K562 (cell line): Measurements from ENCODE around the gene KNG1. TPM values are rescaled to one million over a fixed set of nuclear protein-coding genes. Genes with fewer than 3 reads are reported as not detected.

ENCODE experiments used
- ATF6 ChIP-seq: sonication (generic); formaldehyde crosslinking; IDR thresholded peaks from 2 replicates; pipeline ENCODE4 v1.4.0; 2020; ENCODE audit warnings: mild to moderate bottlenecking, missing genetic modification reagents
- CBX8 ChIP-seq: fragments of 200-600 bp; sonication (generic); IDR thresholded peaks from 2 replicates; pipeline ENCODE4 v1.6.1; 2012; ENCODE audit warnings: borderline replicate concordance, mixed run types, low read depth, mild to moderate bottlenecking, moderate library complexity, mixed read lengths, low read length, control low read depth, inconsistent platforms; ENCODE audit not compliant: poor library complexity, severe bottlenecking; ENCODE audit errors: extremely low read depth
- CHCHD3 ChIP-seq: fragments of 250-450 bp; sonication (Bioruptor Pico); IDR thresholded peaks from 2 replicates; pipeline ENCODE4 v2.1.2; 2022; ENCODE audit warnings: mild to moderate bottlenecking
- CREB3 ChIP-seq: fragments of 450-650 bp; conservative IDR thresholded peaks from 2 replicates; pipeline ENCODE4 v1.6.1; 2016; ENCODE audit warnings: missing genetic modification characterization, low read depth, mild to moderate bottlenecking, missing compliant biosample characterization, moderate library complexity
- DACH1 ChIP-seq: fragments of 450-650 bp; IDR thresholded peaks from 2 replicates; pipeline ENCODE4 v1.6.1; 2018; ENCODE audit not compliant: partially characterized antibody
- FOXA3 ChIP-seq, 2 experiments: fragments of 450-650 bp in 1 of 2; sonication (generic) in 1 of 2; formaldehyde crosslinking; IDR thresholded peaks in 1 of 2; conservative IDR thresholded peaks in 1 of 2; 2 replicates each; pipeline versions ENCODE4 v1.4.0 to v1.8.0; 2020 to 2022; ENCODE audit warnings: mild to moderate bottlenecking in 2 of 2, missing genetic modification reagents in 1 of 2
- FOXK1 ChIP-seq: sonication (generic); formaldehyde crosslinking; IDR thresholded peaks from 2 replicates; pipeline ENCODE4 v1.8.0; 2022; ENCODE audit warnings: missing genetic modification reagents, mild to moderate bottlenecking, borderline replicate concordance
- FOXP1 ChIP-seq: sonication (generic); formaldehyde crosslinking; IDR thresholded peaks from 2 replicates; pipeline ENCODE4 v1.8.0; 2022; ENCODE audit warnings: mild to moderate bottlenecking, missing genetic modification reagents
- FOXP4 ChIP-seq: sonication (generic); formaldehyde crosslinking; IDR thresholded peaks from 2 replicates; pipeline ENCODE4 v1.8.0; 2022; ENCODE audit warnings: mild to moderate bottlenecking, missing genetic modification reagents, borderline replicate concordance
- HDGF ChIP-seq: fragments of 450-650 bp; IDR thresholded peaks from 2 replicates; pipeline ENCODE4 v1.6.1; 2016
- ILF3 ChIP-seq: fragments of 450-650 bp; IDR thresholded peaks from 2 replicates; pipeline ENCODE4 v1.6.1; 2018; ENCODE audit warnings: antibody characterized with exemption, mild to moderate bottlenecking, moderate library complexity, borderline replicate concordance
- IRF1 ChIP-seq: sonication (generic); formaldehyde crosslinking; IDR thresholded peaks from 2 replicates; pipeline ENCODE4 v1.8.0; 2022; ENCODE audit warnings: missing genetic modification reagents, mild to moderate bottlenecking, borderline replicate concordance
- L3MBTL2 ChIP-seq: fragments of 450-650 bp; IDR thresholded peaks from 2 replicates; pipeline ENCODE4 v1.6.1; 2016; ENCODE audit warnings: mild to moderate bottlenecking, moderate library complexity
- NEUROD1 ChIP-seq: fragments of 150-350 bp; IDR thresholded peaks from 2 replicates; pipeline ENCODE4 v1.6.1; 2014; ENCODE audit warnings: borderline replicate concordance, low read length, low read depth; ENCODE audit not compliant: partially characterized antibody
- PYGO2 ChIP-seq: fragments of 450-650 bp; IDR thresholded peaks from 2 replicates; pipeline ENCODE4 v1.6.1; 2016; ENCODE audit warnings: mild to moderate bottlenecking, missing genetic modification characterization, moderate library complexity, missing compliant biosample characterization
- RFX7 ChIP-seq: fragments of 250-450 bp; sonication (Bioruptor Pico); IDR thresholded peaks from 2 replicates; pipeline ENCODE4 v1.5.1; 2021; ENCODE audit warnings: mild to moderate bottlenecking
- SREBF2 ChIP-seq: sonication (generic); formaldehyde crosslinking; IDR thresholded peaks from 2 replicates; pipeline ENCODE4 v1.4.0; 2020; ENCODE audit warnings: mild to moderate bottlenecking, missing genetic modification reagents
- TEAD2 ChIP-seq: fragments of 450-650 bp; IDR thresholded peaks from 2 replicates; pipeline ENCODE4 v1.6.1; 2016; ENCODE audit warnings: missing genetic modification characterization, control low read depth, missing compliant biosample characterization
- ZNF12 ChIP-seq: sonication (generic); formaldehyde crosslinking; IDR thresholded peaks from 2 replicates; pipeline ENCODE4 v1.4.0; 2020; ENCODE audit warnings: mild to moderate bottlenecking, missing genetic modification reagents
- ZNF175 ChIP-seq: fragments of 200-800 bp; sonication (Bioruptor generic); IDR thresholded peaks from 2 replicates; pipeline ENCODE4 v1.6.1; 2016; ENCODE audit warnings: low read depth, mild to moderate bottlenecking, missing genetic modification characterization, missing compliant biosample characterization
- polyA plus RNA-seq, 8 experiments: library from polyadenylated mRNA; depleted of rRNA in 4 of 8; stranded (reverse) in 5 of 8; unstranded in 3 of 8; fragments of >200 nt; fragmentation: Nextera tagmentation in 2 of 8; fragmentation: Illumina TruSeq in 1 of 8; extraction: Ambion mirVana in 2 of 8; extraction: Trizol in 1 of 8; gene quantifications; 2 replicates each; pipeline versions ENCODE4 v1.2.1 to v1.2.3, GENCODE V29; 2011 to 2014; ENCODE audit warnings: inconsistent platforms in 1 of 8, missing spikeins in 1 of 8
- total RNA-seq, 7 experiments: library from RNA; depleted of rRNA in 6 of 7; stranded (reverse); fragments of >200 nt in 6 of 7; fragmentation: Illumina TruSeq in 2 of 7; extraction: Trizol in 2 of 7; gene quantifications; 2 replicates each; pipeline versions ENCODE4 v1.2.1 to v1.2.3, GENCODE V29; 2011 to 2021; ENCODE audit warnings: low replicate concordance in 1 of 7

Gene KNG1
- total and polyA plus RNA-seq, 9 of the 15 experiments (the other 6 are each of a cell fraction or from before 2014, with no cell fraction given) = 0.09 TPM; not detected in 8

GRCh38 chr3:186783058-186783730 is 66.0 kb downstream of the KNG1 start, which contains the start of gene EIF4A2 (continued):
- TF ChIP-seq SREBF2 (CRISPR knock-in tag) = no peak
- peak; percentile 82 for TF ChIP-seq TEAD2 (tag)
- no peak for TF ChIP-seq FOXP1 (CRISPR knock-in tag)
- TF ChIP-seq HDGF = no peak
- no peak for TF ChIP-seq FOXP4 (CRISPR knock-in tag)
- peak; percentile 63; the same call in 1 of the 2 replicates for TF ChIP-seq PYGO2
- TF ChIP-seq CBX8 = no peak
- no peak for TF ChIP-seq CREB3 (tag)
- 0 out of 4 replicates have a peak, but pooled peaks of 1 of the 2 experiments have one; percentile 29 for TF ChIP-seq FOXA3 (CRISPR knock-in tag; conservative IDR thresholded peaks at IDR 0.05 in 1 of 2, IDR thresholded peaks at IDR 0.05 in 1 of 2)
- TF ChIP-seq NEUROD1 = no peak
- TF ChIP-seq DACH1 = no peak
- no peak; the same call in 1 of the 2 replicates for TF ChIP-seq ATF6 (CRISPR knock-in tag)
- TF ChIP-seq RFX7 = no peak
- no peak for TF ChIP-seq ZNF175 (CRISPR knock-in tag)
- peak; percentile 84 for TF ChIP-seq CHCHD3 (CRISPR knock-in tag)
- no peak for TF ChIP-seq IRF1 (CRISPR knock-in tag)
- 0 out of 2 replicates have a peak, but pooled peaks have one; percentile 39 for TF ChIP-seq ZNF12
- 0 out of 2 replicates have a peak, but pooled peaks have one; percentile 72 for TF ChIP-seq FOXK1 (CRISPR knock-in tag)
- TF ChIP-seq ILF3 = peak; percentile 13; the same call in 1 of the 2 replicates
- TF ChIP-seq L3MBTL2 = peak; percentile 79
